Loucy (cell line): ENCODE measurements around the gene ZNF91.
"Not testable (repeated sequence)": the region's sequence is repeated elsewhere in the genome, so short reads cannot be mapped to it uniquely, and the experiment has no call there.

Source experiments
- EZH2phosphoT487 ChIP-seq: fragments of 200-600 bp; IDR thresholded peaks from 2 replicates; pipeline ENCODE4 v1.6.1; 2018; ENCODE audit warnings: antibody characterized with exemption, mild to moderate bottlenecking, moderate library complexity, borderline replicate concordance
- TF ChIP-seq, protein P1 (sequence below): fragments of 200-600 bp; sonication (generic); conservative IDR thresholded peaks from 2 replicates; pipeline ENCODE4 v1.5.1; 2014; ENCODE audit warnings: mild to moderate bottlenecking, antibody characterized with exemption, low read length

GRCh38 chr19:23419261-23419660 lies 24.0 kb upstream of the ZNF91 start:
- TF ChIP-seq, protein P1, sequence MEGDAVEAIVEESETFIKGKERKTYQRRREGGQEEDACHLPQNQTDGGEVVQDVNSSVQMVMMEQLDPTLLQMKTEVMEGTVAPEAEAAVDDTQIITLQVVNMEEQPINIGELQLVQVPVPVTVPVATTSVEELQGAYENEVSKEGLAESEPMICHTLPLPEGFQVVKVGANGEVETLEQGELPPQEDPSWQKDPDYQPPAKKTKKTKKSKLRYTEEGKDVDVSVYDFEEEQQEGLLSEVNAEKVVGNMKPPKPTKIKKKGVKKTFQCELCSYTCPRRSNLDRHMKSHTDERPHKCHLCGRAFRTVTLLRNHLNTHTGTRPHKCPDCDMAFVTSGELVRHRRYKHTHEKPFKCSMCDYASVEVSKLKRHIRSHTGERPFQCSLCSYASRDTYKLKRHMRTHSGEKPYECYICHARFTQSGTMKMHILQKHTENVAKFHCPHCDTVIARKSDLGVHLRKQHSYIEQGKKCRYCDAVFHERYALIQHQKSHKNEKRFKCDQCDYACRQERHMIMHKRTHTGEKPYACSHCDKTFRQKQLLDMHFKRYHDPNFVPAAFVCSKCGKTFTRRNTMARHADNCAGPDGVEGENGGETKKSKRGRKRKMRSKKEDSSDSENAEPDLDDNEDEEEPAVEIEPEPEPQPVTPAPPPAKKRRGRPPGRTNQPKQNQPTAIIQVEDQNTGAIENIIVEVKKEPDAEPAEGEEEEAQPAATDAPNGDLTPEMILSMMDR = not testable (repeated sequence)
- TF ChIP-seq EZH2phosphoT487 = not testable (repeated sequence)
